HepG2 (cell line): ENCODE data around the gene UBE2D3. TPM values are rescaled to one million over a fixed set of nuclear protein-coding genes. Genes with fewer than 3 reads are reported as not detected.

Experiments
- ATF7 ChIP-seq, 2 experiments: fragments of 450-650 bp in 1 of 2; sonication (generic) in 1 of 2; formaldehyde crosslinking in 1 of 2; IDR thresholded peaks; 2 replicates each; pipeline versions ENCODE4 v1.4.0 to v1.6.1; 2016 to 2020; ENCODE audit warnings: antibody characterized with exemption in 1 of 2, mild to moderate bottlenecking in 1 of 2, missing genetic modification reagents in 1 of 2
- DZIP1 ChIP-seq: sonication (generic); formaldehyde crosslinking; IDR thresholded peaks from 2 replicates; pipeline ENCODE4 v1.5.0; 2020; ENCODE audit warnings: mild to moderate bottlenecking, missing genetic modification reagents
- HNRNPH1 ChIP-seq: fragments of 200-400 bp; formaldehyde crosslinking; optimal IDR thresholded peaks from 2 replicates; pipeline ENCODE3; 2017; ENCODE audit warnings: mild to moderate bottlenecking, low read depth, low read length
- MED13 ChIP-seq: sonication (generic); formaldehyde crosslinking; IDR thresholded peaks from 2 replicates; pipeline ENCODE4 v1.5.0; 2020; ENCODE audit warnings: missing genetic modification reagents
- MIER3 ChIP-seq: IDR thresholded peaks from 2 replicates; pipeline ENCODE4 v1.6.1; 2016; ENCODE audit warnings: missing compliant biosample characterization, borderline replicate concordance
- PCBP2 ChIP-seq: fragments of 200-400 bp; formaldehyde crosslinking; optimal IDR thresholded peaks from 2 replicates; pipeline ENCODE3; 2018; ENCODE audit warnings: low read length, low read depth; ENCODE audit not compliant: poor library complexity, severe bottlenecking
- YY1 ChIP-seq: IDR thresholded peaks from 2 replicates; pipeline ENCODE4 v1.6.1; 2011; ENCODE audit warnings: low read length, low read depth, moderate library complexity, mild to moderate bottlenecking; ENCODE audit not compliant: insufficient read depth, insufficient replicate concordance
- ZNF138 ChIP-seq: sonication (generic); formaldehyde crosslinking; IDR thresholded peaks from 2 replicates; pipeline ENCODE4 v1.5.0; 2020; ENCODE audit warnings: mild to moderate bottlenecking, low read depth, missing genetic modification reagents
- ZNF281 ChIP-seq: sonication (generic); formaldehyde crosslinking; IDR thresholded peaks from 2 replicates; pipeline ENCODE4 v1.4.0; 2020; ENCODE audit warnings: missing genetic modification reagents, borderline replicate concordance
- ZNF329 ChIP-seq: sonication (generic); formaldehyde crosslinking; IDR thresholded peaks from 2 replicates; pipeline ENCODE4 v1.9.0; 2021; ENCODE audit warnings: low read depth, mild to moderate bottlenecking, missing genetic modification reagents
- ZNF564 ChIP-seq: sonication (generic); formaldehyde crosslinking; IDR thresholded peaks from 2 replicates; pipeline ENCODE4 v1.8.1; 2023; ENCODE audit warnings: mild to moderate bottlenecking, missing genetic modification reagents
- ZNF75D ChIP-seq: sonication (generic); formaldehyde crosslinking; IDR thresholded peaks from 2 replicates; pipeline ENCODE4 v1.8.1; 2023; ENCODE audit warnings: missing genetic modification reagents, mild to moderate bottlenecking, borderline replicate concordance
- polyA plus RNA-seq, 8 experiments: library from polyadenylated mRNA; depleted of rRNA in 3 of 8; stranded (reverse) in 7 of 8; unstranded in 1 of 8; fragments of >200 nt; fragmentation: Illumina TruSeq in 4 of 8; extraction: Trizol in 4 of 8; gene quantifications; 2 replicates each; pipeline versions ENCODE4 v1.2.1 to v1.2.3, GENCODE V29; 2011 to 2016; ENCODE audit warnings: low read depth in 4 of 8, missing spikeins in 1 of 8, mixed read lengths in 1 of 8; ENCODE audit not compliant: insufficient read depth in 1 of 8
- total RNA-seq, 5 experiments: library from RNA; depleted of rRNA; stranded (reverse); fragments of >200 nt; fragmentation: Illumina TruSeq; extraction: Trizol; gene quantifications; 2 replicates each; pipeline ENCODE4 v1.2.3, GENCODE V29; 2016; ENCODE audit warnings: low read depth in 1 of 5
- TF ChIP-seq, protein P1 (sequence below): sonication (generic); formaldehyde crosslinking; conservative IDR thresholded peaks from 2 replicates; pipeline ENCODE4 v1.4.0; 2020; ENCODE audit warnings: mild to moderate bottlenecking, missing genetic modification reagents, moderate library complexity
- TF ChIP-seq, protein P2 (sequence below): sonication (generic); formaldehyde crosslinking; IDR thresholded peaks from 2 replicates; pipeline ENCODE4 v1.5.0; 2020; ENCODE audit warnings: missing genetic modification reagents, mild to moderate bottlenecking, borderline replicate concordance
- TF ChIP-seq, protein P3 (sequence below): IDR thresholded peaks from 2 replicates; pipeline ENCODE4 v1.6.1; 2016; ENCODE audit warnings: missing compliant biosample characterization, missing genetic modification reagents, borderline replicate concordance

The UBE2D3 gene
- total and polyA plus RNA-seq, 2 of the 13 experiments (the other 11 are each of a cell fraction or from before 2014, with no cell fraction given): 224 to 293 TPM

DNA sequence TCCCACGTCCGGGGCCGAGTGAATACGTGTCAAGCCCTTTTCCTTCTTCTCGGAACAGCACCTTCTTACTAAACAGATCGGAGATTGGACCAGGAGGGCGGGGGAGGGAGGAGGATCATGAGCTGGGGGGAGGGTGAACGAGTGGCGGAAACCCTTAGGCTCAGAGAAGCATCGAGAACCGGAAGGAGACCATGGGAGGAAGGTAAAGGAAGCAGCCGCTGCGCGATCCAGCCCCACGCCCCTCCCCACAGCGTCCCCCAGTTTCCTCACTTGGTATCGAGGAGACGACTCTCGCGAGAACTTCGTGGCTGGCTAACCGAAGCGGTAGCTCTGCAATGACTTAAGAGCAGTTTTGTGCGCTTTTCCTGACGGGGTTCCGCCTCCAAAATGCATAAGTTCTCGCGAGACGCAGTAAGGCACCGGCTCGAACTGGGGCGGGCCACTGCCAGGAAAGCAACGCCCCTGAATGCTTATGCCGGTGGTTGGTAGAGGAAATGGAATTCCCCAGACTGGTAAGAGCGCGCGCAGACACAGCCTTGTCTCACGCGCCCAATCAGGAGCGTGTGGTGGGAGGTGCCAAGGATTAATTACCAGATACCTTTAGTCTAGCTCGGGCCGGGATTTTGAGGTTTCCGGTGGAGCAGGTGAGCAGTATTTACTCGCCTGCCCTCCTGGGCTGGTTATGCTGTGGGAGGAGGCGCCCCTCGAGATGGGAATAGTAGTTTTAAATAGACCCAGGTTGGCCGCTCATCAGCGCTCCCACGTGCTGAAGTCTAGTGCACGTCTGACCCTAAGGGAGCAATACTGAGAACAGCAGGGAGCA is 534 bp upstream of the UBE2D3 start (continued):
- no peak for TF ChIP-seq YY1
- TF ChIP-seq ZNF564 (CRISPR knock-in tag): 0 out of 2 replicates have a peak, but pooled peaks have one; percentile 59
- TF ChIP-seq MIER3: 0 out of 2 replicates have a peak, but pooled peaks have one; percentile 37
- no peak for TF ChIP-seq ATF7 (IDR thresholded peaks at IDR 0.05)
- no peak for TF ChIP-seq ATF7 (CRISPR knock-in tag; IDR thresholded peaks at IDR 0.05)
- TF ChIP-seq ZNF138: no peak
- no peak for TF ChIP-seq ZNF75D (CRISPR knock-in tag)
- TF ChIP-seq DZIP1 (CRISPR knock-in tag): no peak; the same call in 1 of the 2 replicates
- TF ChIP-seq PCBP2: no peak
- TF ChIP-seq MED13: peak; percentile 44
- TF ChIP-seq, protein P1, sequence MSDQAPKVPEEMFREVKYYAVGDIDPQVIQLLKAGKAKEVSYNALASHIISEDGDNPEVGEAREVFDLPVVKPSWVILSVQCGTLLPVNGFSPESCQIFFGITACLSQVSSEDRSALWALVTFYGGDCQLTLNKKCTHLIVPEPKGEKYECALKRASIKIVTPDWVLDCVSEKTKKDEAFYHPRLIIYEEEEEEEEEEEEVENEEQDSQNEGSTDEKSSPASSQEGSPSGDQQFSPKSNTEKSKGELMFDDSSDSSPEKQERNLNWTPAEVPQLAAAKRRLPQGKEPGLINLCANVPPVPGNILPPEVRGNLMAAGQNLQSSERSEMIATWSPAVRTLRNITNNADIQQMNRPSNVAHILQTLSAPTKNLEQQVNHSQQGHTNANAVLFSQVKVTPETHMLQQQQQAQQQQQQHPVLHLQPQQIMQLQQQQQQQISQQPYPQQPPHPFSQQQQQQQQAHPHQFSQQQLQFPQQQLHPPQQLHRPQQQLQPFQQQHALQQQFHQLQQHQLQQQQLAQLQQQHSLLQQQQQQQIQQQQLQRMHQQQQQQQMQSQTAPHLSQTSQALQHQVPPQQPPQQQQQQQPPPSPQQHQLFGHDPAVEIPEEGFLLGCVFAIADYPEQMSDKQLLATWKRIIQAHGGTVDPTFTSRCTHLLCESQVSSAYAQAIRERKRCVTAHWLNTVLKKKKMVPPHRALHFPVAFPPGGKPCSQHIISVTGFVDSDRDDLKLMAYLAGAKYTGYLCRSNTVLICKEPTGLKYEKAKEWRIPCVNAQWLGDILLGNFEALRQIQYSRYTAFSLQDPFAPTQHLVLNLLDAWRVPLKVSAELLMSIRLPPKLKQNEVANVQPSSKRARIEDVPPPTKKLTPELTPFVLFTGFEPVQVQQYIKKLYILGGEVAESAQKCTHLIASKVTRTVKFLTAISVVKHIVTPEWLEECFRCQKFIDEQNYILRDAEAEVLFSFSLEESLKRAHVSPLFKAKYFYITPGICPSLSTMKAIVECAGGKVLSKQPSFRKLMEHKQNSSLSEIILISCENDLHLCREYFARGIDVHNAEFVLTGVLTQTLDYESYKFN (CRISPR knock-in tag): peak; percentile 33
- no peak for TF ChIP-seq HNRNPH1
- TF ChIP-seq ZNF329: no peak
- TF ChIP-seq ZNF281 (CRISPR knock-in tag): no peak
- TF ChIP-seq, protein P2, sequence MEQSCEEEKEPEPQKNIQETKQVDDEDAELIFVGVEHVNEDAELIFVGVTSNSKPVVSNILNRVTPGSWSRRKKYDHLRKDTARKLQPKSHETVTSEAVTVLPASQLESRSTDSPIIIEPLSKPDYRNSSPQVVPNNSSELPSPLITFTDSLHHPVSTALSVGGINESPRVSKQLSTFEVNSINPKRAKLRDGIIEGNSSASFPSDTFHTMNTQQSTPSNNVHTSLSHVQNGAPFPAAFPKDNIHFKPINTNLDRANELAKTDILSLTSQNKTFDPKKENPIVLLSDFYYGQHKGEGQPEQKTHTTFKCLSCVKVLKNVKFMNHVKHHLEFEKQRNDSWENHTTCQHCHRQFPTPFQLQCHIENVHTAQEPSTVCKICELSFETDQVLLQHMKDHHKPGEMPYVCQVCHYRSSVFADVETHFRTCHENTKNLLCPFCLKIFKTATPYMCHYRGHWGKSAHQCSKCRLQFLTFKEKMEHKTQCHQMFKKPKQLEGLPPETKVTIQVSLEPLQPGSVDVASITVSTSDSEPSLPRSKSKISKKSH (CRISPR knock-in tag): no peak
- TF ChIP-seq, protein P3, sequence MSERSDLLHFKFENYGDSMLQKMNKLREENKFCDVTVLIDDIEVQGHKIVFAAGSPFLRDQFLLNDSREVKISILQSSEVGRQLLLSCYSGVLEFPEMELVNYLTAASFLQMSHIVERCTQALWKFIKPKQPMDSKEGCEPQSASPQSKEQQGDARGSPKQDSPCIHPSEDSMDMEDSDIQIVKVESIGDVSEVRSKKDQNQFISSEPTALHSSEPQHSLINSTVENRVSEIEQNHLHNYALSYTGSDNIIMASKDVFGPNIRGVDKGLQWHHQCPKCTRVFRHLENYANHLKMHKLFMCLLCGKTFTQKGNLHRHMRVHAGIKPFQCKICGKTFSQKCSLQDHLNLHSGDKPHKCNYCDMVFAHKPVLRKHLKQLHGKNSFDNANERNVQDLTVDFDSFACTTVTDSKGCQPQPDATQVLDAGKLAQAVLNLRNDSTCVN: peak; percentile 73; the same call in 1 of the 2 replicates
